K562 (cell line): Measurements from ENCODE around the gene PPFIA3. TPM values are rescaled to one million over a fixed set of nuclear protein-coding genes. Genes with fewer than 3 reads are reported as not detected.

Source experiments
- ATAC-seq: fragments of 200-7000 bp; cut with Tn5 transposase; 3 replicates; pipeline ENCODE4 v1.9.1; 2020; ENCODE audit warnings: moderate library complexity
- BruUV-seq: library from RNA; stranded (reverse); fragments of 400-500 nt; replicated peaks from 2 replicates; lab custom pipeline; 2021; lab: Mats Ljungman, UMichigan
- CTCF ChIA-PET: fragments of 300-600 bp; formaldehyde crosslinking; extraction: SDS; loops from one replicate; lab custom pipeline; 2021; ENCODE audit warnings: low intra/inter-chr PET ratio; lab: Yijun Ruan, JAX
- POLR2A ChIA-PET: fragments of 300-600, 350-650 bp; sonication (Branson Sonifier 250); formaldehyde crosslinking; extraction: SDS; loops from one replicate; lab custom pipeline; 2021; ENCODE audit warnings: antibody characterized with exemption, inconsistent platforms; lab: Yijun Ruan, JAX
- DNase-seq, 4 experiments: peaks; one replicate each; pipeline versions ENCODE4 v3.0.0 to v3.0.0-alpha.2; 2011 to 2018; ENCODE audit warnings: low spot score in 3 of 4, mixed read lengths in 3 of 4; ENCODE audit errors: extremely low read depth in 1 of 4
- FAIRE-seq: peaks from 2 replicates; lab custom pipeline; 2011; peaks lifted over from hg19 to GRCh38; lab: Jason Lieb, UNC
- H2AFZ ChIP-seq: 2 replicates; pipeline ENCODE4 v1.6.0; 2011; ENCODE audit warnings: low read depth, low read length, control low read depth, inconsistent platforms
- H3K27ac ChIP-seq: fragments of 200-600 bp; 3 replicates; pipeline ENCODE4 v1.8.0; 2011; ENCODE audit warnings: low read depth, mild to moderate bottlenecking, control low read depth, inconsistent platforms, low read length, moderate library complexity, mixed read lengths; ENCODE audit errors: extremely low read depth
- H3K27me3 ChIP-seq, 2 experiments: fragments of 300-600 bp in 1 of 2; 2 replicates in 1 of 2; 3 replicates in 1 of 2; pipeline versions ENCODE4 v1.6.0 to v1.8.0; 2011; ENCODE audit warnings: inconsistent platforms in 2 of 2, low read length in 2 of 2, mild to moderate bottlenecking in 1 of 2, mixed read lengths in 1 of 2, moderate library complexity in 1 of 2; ENCODE audit not compliant: control insufficient read depth in 2 of 2, insufficient read depth in 2 of 2
- H3K36me3 ChIP-seq: fragments of 300-600 bp; 3 replicates; pipeline ENCODE4 v1.8.0; 2011; ENCODE audit warnings: mild to moderate bottlenecking, low read length, inconsistent platforms; ENCODE audit not compliant: control insufficient read depth, insufficient read depth
- H3K4me1 ChIP-seq, 2 experiments: fragments of 200-600 bp in 1 of 2; replicated peaks in 1 of 2; 2 replicates in 1 of 2; 3 replicates in 1 of 2; pipeline versions ENCODE4 v1.5.1 to v1.8.0; 2011; ENCODE audit warnings: inconsistent platforms in 2 of 2, low read length in 2 of 2, mild to moderate bottlenecking in 1 of 2, mixed read lengths in 1 of 2, moderate library complexity in 1 of 2; ENCODE audit not compliant: control insufficient read depth in 2 of 2, insufficient read depth in 2 of 2
- H3K4me2 ChIP-seq: 2 replicates; pipeline ENCODE4 v1.6.1; 2011; ENCODE audit warnings: low read length, control low read depth, inconsistent platforms, mixed read lengths; ENCODE audit not compliant: insufficient read depth
- H3K4me3 ChIP-seq: fragments of 200-600 bp; sonication (generic), shearing (Covaris generic); 2 replicates; pipeline ENCODE4 v1.5.1; 2016; ENCODE audit warnings: control low read depth, inconsistent platforms
- H3K79me2 ChIP-seq: fragments of 200-600 bp; 3 replicates; pipeline ENCODE4 v1.8.0; 2011; ENCODE audit warnings: low read length, inconsistent platforms; ENCODE audit not compliant: control insufficient read depth, insufficient read depth
- H3K9ac ChIP-seq, 2 experiments: 2 replicates each; pipeline versions ENCODE4 v1.6.0 to v1.6.1; 2011; ENCODE audit warnings: low read depth in 2 of 2, low read length in 2 of 2, control low read depth in 1 of 2, inconsistent platforms in 1 of 2, mild to moderate bottlenecking in 1 of 2, mixed read lengths in 1 of 2; ENCODE audit not compliant: insufficient read depth in 1 of 2
- H3K9me1 ChIP-seq: one replicate; pipeline ENCODE4 v1.6.0; 2011; ENCODE audit warnings: inconsistent platforms, mild to moderate bottlenecking, low read length, moderate library complexity; ENCODE audit not compliant: control insufficient read depth, insufficient read depth
- H3K9me3 ChIP-seq: replicated peaks from 2 replicates; pipeline ENCODE4 v1.5.1; 2011; ENCODE audit warnings: low read depth, low read length, inconsistent platforms; ENCODE audit not compliant: control insufficient read depth, insufficient read depth
- H4K20me1 ChIP-seq: replicated peaks from 2 replicates; pipeline ENCODE4 v1.6.1; 2011; ENCODE audit warnings: low read length, inconsistent platforms, mixed read lengths; ENCODE audit not compliant: control insufficient read depth, insufficient read depth
- CBX5 ChIP-seq: IDR thresholded peaks from 2 replicates; pipeline ENCODE4 v1.6.1; 2014; ENCODE audit warnings: low read depth, borderline replicate concordance
- ESRRB ChIP-seq: fragments of 250-450 bp; sonication (Bioruptor Pico); IDR thresholded peaks from 2 replicates; pipeline ENCODE4 v1.5.0; 2020; ENCODE audit warnings: mild to moderate bottlenecking, moderate library complexity, borderline replicate concordance
- RBM15 ChIP-seq: fragments of 200-400 bp; formaldehyde crosslinking; IDR thresholded peaks from 2 replicates; pipeline ENCODE4 v1.6.1; 2018; ENCODE audit warnings: mild to moderate bottlenecking, low read length, moderate library complexity; ENCODE audit not compliant: insufficient read depth
- RBM22 ChIP-seq: fragments of 200-400 bp; formaldehyde crosslinking; IDR thresholded peaks from 2 replicates; pipeline ENCODE4 v1.6.1; 2018; ENCODE audit warnings: low read length, low read depth; ENCODE audit not compliant: poor library complexity, severe bottlenecking
- SMARCC2 ChIP-seq: fragments of 450-650 bp; IDR thresholded peaks from 2 replicates; pipeline ENCODE4 v1.6.1; 2017; ENCODE audit warnings: antibody characterized with exemption, moderate library complexity, mild to moderate bottlenecking, low read depth
- WGBS: fragments of 100-300 bp; shearing (Covaris generic); methylation state at CpG from one replicate; pipeline ENCODE4 v1.1.6; 2016; ENCODE audit warnings: low coverage, mixed read lengths; ENCODE audit not compliant: insufficient coverage; ENCODE audit errors: missing lambda C conversion rate; 5-methylcytosine and 5-hydroxymethylcytosine counted together
- in situ Hi-C: fragments of 300-500 bp; cut with MboI; formaldehyde crosslinking; loops from 4 replicates; pipeline ENCODE4 v1.15.0; 2018; ENCODE audit warnings: inconsistent platforms, mixed read lengths
- intact Hi-C: fragments of 100-400 bp; cut with micrococcal nuclease; formaldehyde crosslinking; loops from 2 replicates; pipeline ENCODE4 v1.14.2; 2022
- polyA plus RNA-seq, 8 experiments: library from polyadenylated mRNA; depleted of rRNA in 4 of 8; stranded (reverse) in 5 of 8; unstranded in 3 of 8; fragments of >200 nt; fragmentation: Nextera tagmentation in 2 of 8; fragmentation: Illumina TruSeq in 1 of 8; extraction: Ambion mirVana in 2 of 8; extraction: Trizol in 1 of 8; gene quantifications; 2 replicates each; pipeline versions ENCODE4 v1.2.1 to v1.2.3, GENCODE V29; 2011 to 2014; ENCODE audit warnings: inconsistent platforms in 1 of 8, missing spikeins in 1 of 8
- total RNA-seq, 7 experiments: library from RNA; depleted of rRNA in 6 of 7; stranded (reverse); fragments of >200 nt in 6 of 7; fragmentation: Illumina TruSeq in 2 of 7; extraction: Trizol in 2 of 7; gene quantifications; 2 replicates each; pipeline versions ENCODE4 v1.2.1 to v1.2.3, GENCODE V29; 2011 to 2021; ENCODE audit warnings: low replicate concordance in 1 of 7

PPFIA3 gene
- total and polyA plus RNA-seq, 9 of the 15 experiments (the other 6 are each of a cell fraction or from before 2014, with no cell fraction given): 0.10 to 53.0 (median 17.6) TPM

GRCh38 chr19:49194408-49194807 lies 75.1 kb downstream of the PPFIA3 start:
- no peak for TF ChIP-seq CBX5
- no peak for TF ChIP-seq RBM15
- no peak for TF ChIP-seq RBM22
- no peak for TF ChIP-seq ESRRB (CRISPR knock-in tag)
- TF ChIP-seq SMARCC2: no peak
- WGBS: 38% methylated on average over 3 of the region's 4 CpGs
- no peaks in the 10 kb centered on the region for H4K20me1 ChIP-seq
- H3K27me3 ChIP-seq: no peaks in the 10 kb centered on the region
- CTCF ChIA-PET: no interaction called here
- DNase-seq: no peak
- peaks cover 0 to 4% of the 10 kb centered on the region in 2 experiments; a peak in 1 of 5 replicates for H3K4me1 ChIP-seq
- intact Hi-C loops (no loop called here), in situ Hi-C loops (loop anchor here (5.0 kb wide), 1 partner anchor 97 kb away; no protein-coding TSS in a partner anchor)
- FAIRE-seq: no peak
- POLR2A ChIA-PET: interaction anchor here (0.7 to 1.3 kb wide), 4 partner anchors 13 to 127 kb away, joined by 3 to 4 read pairs (median 4); no protein-coding TSS in a partner anchor
- ATAC-seq: no peak
- no peak overlapping the region for H3K4me3 ChIP-seq
- H3K4me2 ChIP-seq: no peak overlapping the region
- H3K9me3 ChIP-seq: peaks cover 8% of the 10 kb centered on the region; the same call in 1 of the 2 replicates
- no peaks in the 10 kb centered on the region for H3K9me1 ChIP-seq
- H3K9ac ChIP-seq: no peak overlapping the region
- no peaks in the 10 kb centered on the region for H3K79me2 ChIP-seq
- H3K36me3 ChIP-seq: peaks cover 25% of the 10 kb centered on the region
- no peak overlapping the region for H2AFZ ChIP-seq
- BruUV-seq: no TSS peak
- H3K27ac ChIP-seq: no peak overlapping the region
